Hematopoietic multipotent progenitor cell treated with erythropoietin and hydrocortisone succinate and interleukin-3 and kit ligand, for 17 days (in vitro differentiated cells): ENCODE data around the gene PEPD.

ENCODE experiments used
- DNase-seq: peaks from one replicate; pipeline ENCODE4 v3.0.0-alpha.2; 2015; ENCODE audit warnings: low spot score

PEPD gene

GRCh38 chr19:33422369-33423180, 99.0 kb downstream of the PEPD start:
- DNase-seq, result no peak

GRCh38 chr19:33421368-33421767, 100.2 kb downstream of the PEPD start:
- no peak for DNase-seq

GRCh38 chr19:33420821-33421220, 100.8 kb downstream of the PEPD start:
- no peak for DNase-seq

GRCh38 chr19:33419788-33420130, 101.8 kb downstream of the PEPD start:
- DNase-seq, result no peak

- no peak for DNase-seq
Observed at GRCh38 chr19:33418871-33419787, 102.5 kb downstream of the PEPD start.

- DNase-seq, result no peak
Observed at GRCh38 chr19:33418461-33418860, 103.1 kb downstream of the PEPD start.

- no peak for DNase-seq
Observed at GRCh38 chr19:33417751-33418150, 103.8 kb downstream of the PEPD start.

GRCh38 chr19:33416307-33417215, 105.0 kb downstream of the PEPD start:
- peak; percentile 37 for DNase-seq

- DNase-seq, result no peak
Observed at GRCh38 chr19:33414667-33415605, 106.7 kb downstream of the PEPD start.

GRCh38 chr19:33413868-33414666, 107.5 kb downstream of the PEPD start:
- no peak for DNase-seq

- DNase-seq, result no peak
Observed at GRCh38 chr19:33413426-33413725, 108.2 kb downstream of the PEPD start.

GRCh38 chr19:33412601-33413425, 108.8 kb downstream of the PEPD start:
- DNase-seq, result no peak

GRCh38 chr19:33411621-33412180, 109.9 kb downstream of the PEPD start:
- DNase-seq, result no peak

GRCh38 chr19:33410915-33411401, 110.6 kb downstream of the PEPD start:
- no peak for DNase-seq

GRCh38 chr19:33409906-33410685, 111.5 kb downstream of the PEPD start:
- DNase-seq, result no peak

GRCh38 chr19:33408538-33409434, 112.8 kb downstream of the PEPD start:
- no peak for DNase-seq

- no peak for DNase-seq
Observed at GRCh38 chr19:33408116-33408515, 113.5 kb downstream of the PEPD start.
